HG03175 (cell line): Measurements from ENCODE around the gene RFESD.
"Not testable (repeated sequence)": the region's sequence is repeated elsewhere in the genome, so short reads cannot be mapped to it uniquely, and the experiment has no call there.

Source experiments
- ATAC-seq: cut with Tn5 transposase; IDR thresholded peaks from one replicate; pipeline ENCODE4 v1.9.1; 2021; ENCODE audit warnings: mild to moderate bottlenecking, moderate library complexity; ENCODE audit not compliant: unreplicated experiment

Gene RFESD

DNA sequence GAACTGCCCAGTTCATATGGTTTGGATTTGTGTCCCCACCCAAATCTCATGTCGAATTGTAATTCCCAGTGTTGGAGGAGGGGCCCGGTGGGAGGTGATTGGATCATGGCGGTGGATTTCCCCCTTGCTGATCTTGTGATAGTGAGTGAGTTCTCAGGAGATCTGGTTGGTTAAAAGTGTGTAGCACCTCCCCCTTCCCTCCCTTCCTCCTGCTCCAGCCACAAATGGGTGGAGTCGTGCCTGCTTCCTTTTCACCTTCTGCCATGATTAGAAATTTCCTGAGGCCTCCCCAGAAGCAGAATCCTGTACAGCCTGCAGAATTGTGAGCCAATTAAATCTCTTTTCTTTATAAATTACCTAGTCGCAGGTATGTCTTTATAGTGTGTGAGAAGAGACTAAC lies 59.6 kb downstream of the RFESD start:
- ATAC-seq = not testable (repeated sequence)

GRCh38 chr5:95707055-95707454 lies 60.5 kb downstream of the RFESD start:
- no peak for ATAC-seq
